Esophagus squamous epithelium (tissue), 5 donors: ENCODE results near the gene MCAM. TPM values are rescaled to one million over a fixed set of nuclear protein-coding genes. Genes with fewer than 3 reads are reported as not detected.
A peak's percentile ranks its signal among the peaks of the same experiment; 100 is the strongest.

Experiments used
- DNase-seq: peaks from one replicate; lab custom pipeline; 2025; lab: John Stamatoyannopoulos, UW
- H3K27ac ChIP-seq, 4 donors: fragments of 200-600 bp; sonication (generic); one replicate each; pipeline ENCODE4 v1.5.1; 2016 to 2019; ENCODE audit warnings: mild to moderate bottlenecking in 1 of 4
- H3K27me3 ChIP-seq, 4 donors: fragments of 200-600 bp; sonication (generic); 1 replicate in 3 of 4; 2 replicates in 1 of 4; pipeline versions ENCODE4 v1.5.1 to v1.6.0; 2017 to 2021; ENCODE audit warnings: antibody characterized with exemption in 1 of 4
- H3K36me3 ChIP-seq, 3 donors: fragments of 200-600 bp; sonication (generic); one replicate each; pipeline ENCODE4 v1.5.1; 2016 to 2019
- H3K4me1 ChIP-seq, 3 donors: fragments of 200-600 bp; sonication (generic); one replicate each; pipeline ENCODE4 v1.5.1; 2017 to 2019
- H3K4me3 ChIP-seq, 4 donors: fragments of 200-600 bp; sonication (generic); 1 replicate in 3 of 4; 2 replicates in 1 of 4; pipeline ENCODE4 v1.5.1; 2016 to 2019; ENCODE audit warnings: mild to moderate bottlenecking in 2 of 4, moderate library complexity in 1 of 4
- H3K9me3 ChIP-seq, 3 donors: fragments of 200-600 bp; sonication (generic); one replicate each; pipeline ENCODE4 v1.5.1; 2016 to 2019
- POLR2A ChIP-seq, 4 donors: fragments of 450-650 bp; IDR thresholded peaks; one replicate each; pipeline ENCODE4 v1.6.1; 2017; ENCODE audit warnings: antibody characterized with exemption in 4 of 4, mild to moderate bottlenecking in 4 of 4, moderate library complexity in 3 of 4
- WGBS, 2 donors: methylation state at CpG; one replicate each; pipeline ENCODE4 v1.1.5; 2018; 5-methylcytosine and 5-hydroxymethylcytosine counted together
- intact Hi-C: fragments of 100-400 bp; cut with DNase I; formaldehyde crosslinking; loops from one replicate; pipeline ENCODE4 v1.15.0; 2022
- total RNA-seq, 4 donors: library from RNA; depleted of rRNA; stranded (reverse); fragments of >200 nt; gene quantifications; one replicate each; pipeline ENCODE4 v1.1.0, GENCODE V29; 2016
- TF ChIP-seq, protein P1 (sequence below), 6 experiments: fragments of 450-650 bp in 4 of 6; fragments of 200-600 bp in 2 of 6; sonication (generic) in 2 of 6; IDR thresholded peaks; one replicate each; pipeline ENCODE4 v1.5.1; 2016 to 2019; ENCODE audit warnings: antibody characterized with exemption in 6 of 6, mild to moderate bottlenecking in 4 of 6, moderate library complexity in 4 of 6
- donor health status: DM: yes; HTN: yes; CAD: no.

MCAM gene
- total RNA-seq, 4 donors from 2014 or later, result 20.8 to 169 (median 80.9) TPM

DNA sequence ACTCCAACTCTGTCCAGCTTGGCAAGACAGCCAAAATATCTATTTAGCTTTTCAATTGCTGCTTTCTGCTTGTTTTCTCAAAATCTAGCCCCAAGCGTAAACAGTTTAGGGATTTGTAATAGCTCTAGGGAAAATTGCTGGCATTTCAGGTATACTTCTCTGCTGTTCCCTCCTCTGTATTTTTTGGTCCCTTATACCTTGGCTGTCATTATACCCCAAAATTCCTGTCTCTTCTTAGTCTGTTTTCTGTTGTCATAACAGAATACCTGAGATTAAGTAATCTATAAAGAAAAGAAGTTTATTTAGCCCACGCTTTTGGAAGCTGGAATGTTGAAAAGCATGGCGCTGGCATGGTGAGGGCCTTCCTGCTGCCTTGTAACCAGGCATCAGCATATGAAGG lies 23.5 kb downstream of the MCAM start:
- no peaks in the 10 kb centered on the region for H3K27me3 ChIP-seq
- H3K36me3 ChIP-seq, result peaks cover 0 to 78% (median 4%) of the 10 kb centered on the region in 3 donors
- TF ChIP-seq, protein P1, sequence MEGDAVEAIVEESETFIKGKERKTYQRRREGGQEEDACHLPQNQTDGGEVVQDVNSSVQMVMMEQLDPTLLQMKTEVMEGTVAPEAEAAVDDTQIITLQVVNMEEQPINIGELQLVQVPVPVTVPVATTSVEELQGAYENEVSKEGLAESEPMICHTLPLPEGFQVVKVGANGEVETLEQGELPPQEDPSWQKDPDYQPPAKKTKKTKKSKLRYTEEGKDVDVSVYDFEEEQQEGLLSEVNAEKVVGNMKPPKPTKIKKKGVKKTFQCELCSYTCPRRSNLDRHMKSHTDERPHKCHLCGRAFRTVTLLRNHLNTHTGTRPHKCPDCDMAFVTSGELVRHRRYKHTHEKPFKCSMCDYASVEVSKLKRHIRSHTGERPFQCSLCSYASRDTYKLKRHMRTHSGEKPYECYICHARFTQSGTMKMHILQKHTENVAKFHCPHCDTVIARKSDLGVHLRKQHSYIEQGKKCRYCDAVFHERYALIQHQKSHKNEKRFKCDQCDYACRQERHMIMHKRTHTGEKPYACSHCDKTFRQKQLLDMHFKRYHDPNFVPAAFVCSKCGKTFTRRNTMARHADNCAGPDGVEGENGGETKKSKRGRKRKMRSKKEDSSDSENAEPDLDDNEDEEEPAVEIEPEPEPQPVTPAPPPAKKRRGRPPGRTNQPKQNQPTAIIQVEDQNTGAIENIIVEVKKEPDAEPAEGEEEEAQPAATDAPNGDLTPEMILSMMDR (IDR thresholded peaks at IDR 0.05), result no peak
- no peak for TF ChIP-seq POLR2A (IDR thresholded peaks at IDR 0.05)
- no peak for DNase-seq
- no peak overlapping the region for H3K4me3 ChIP-seq
- no peak overlapping the region for H3K27ac ChIP-seq
- intact Hi-C loops, result loop anchor here (10.0 kb wide), 1 partner anchor 89 kb away; the partner anchor contains the start of gene CBL
- peaks cover 0 to 6% (median 0%) of the 10 kb centered on the region in 3 donors for H3K4me1 ChIP-seq
- WGBS, 2 donors, result 93 to 95% methylated on average over 3 of the region's 3 CpGs
- peaks cover 0 to 17% (median 8%) of the 10 kb centered on the region in 3 donors for H3K9me3 ChIP-seq

DNA sequence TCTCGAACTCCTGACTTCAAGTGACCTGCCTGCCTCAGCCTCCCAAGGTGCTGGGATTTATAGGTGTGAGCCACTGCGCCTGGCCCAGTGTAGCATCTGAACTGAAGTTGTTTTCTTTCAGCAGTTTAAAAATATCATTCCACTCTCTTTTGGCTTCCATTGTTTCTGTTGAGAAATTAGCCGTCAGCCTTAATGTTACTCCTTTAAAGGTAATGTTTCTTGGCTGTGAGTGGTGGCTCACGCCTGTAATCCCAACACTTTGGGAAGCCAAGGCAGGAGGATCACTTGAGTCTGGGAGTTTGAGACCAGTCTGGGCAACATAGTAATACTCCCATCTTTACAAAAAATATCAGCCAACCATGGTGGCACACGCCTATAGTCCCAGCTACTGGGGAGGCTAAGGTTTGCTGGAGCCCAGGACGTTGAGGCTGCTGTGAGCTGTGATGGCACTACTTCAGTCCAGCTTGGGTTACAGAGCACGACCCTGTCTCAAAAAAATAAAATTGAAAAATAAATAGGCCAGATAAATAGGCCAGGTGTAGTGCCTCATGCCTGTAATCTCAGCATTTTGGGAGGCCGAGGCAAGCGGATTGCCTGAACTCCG lies 25.9 kb downstream of the MCAM start:
- intact Hi-C loops, result loop anchor here (10.0 kb wide), 1 partner anchor 86 kb away; the partner anchor contains the start of gene CBL
- H3K4me1 ChIP-seq, result no peaks in the 10 kb centered on the region
- 96 to 99% methylated on average over 9 to 10 of the region's 10 CpGs for WGBS, 2 donors
- no peak overlapping the region for H3K27ac ChIP-seq
- TF ChIP-seq POLR2A (IDR thresholded peaks at IDR 0.05), result no peak
- TF ChIP-seq, protein P1 (IDR thresholded peaks at IDR 0.05), result no peak
- peaks cover 0 to 80% (median 0%) of the 10 kb centered on the region in 3 donors for H3K36me3 ChIP-seq
- peaks cover 0 to 17% (median 8%) of the 10 kb centered on the region in 3 donors for H3K9me3 ChIP-seq
- DNase-seq, result no peak
- no peak overlapping the region for H3K4me3 ChIP-seq
- H3K27me3 ChIP-seq, result no peaks in the 10 kb centered on the region

DNA sequence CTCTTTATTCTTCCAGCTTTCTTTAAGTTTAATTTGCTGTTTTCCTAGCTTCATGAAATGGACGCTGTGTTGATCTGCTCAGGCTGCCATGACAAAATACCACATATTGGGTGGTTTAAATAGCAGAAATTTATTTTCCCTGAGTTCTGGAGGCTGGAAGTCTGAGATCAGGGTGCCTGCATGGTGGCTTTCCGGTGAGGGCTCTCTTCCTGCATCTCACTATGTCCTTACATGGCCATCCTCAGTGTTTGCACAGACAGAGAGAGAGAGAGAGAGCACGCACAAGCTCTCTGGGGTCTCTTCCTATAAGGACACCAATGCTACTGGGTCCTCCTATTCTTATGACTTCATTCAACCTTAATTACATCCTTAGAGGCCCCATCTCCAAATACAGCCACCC lies 28.7 kb downstream of the MCAM start:
- 75 to 83% methylated on average over 3 of the region's 3 CpGs for WGBS, 2 donors
- H3K4me1 ChIP-seq, result peaks cover 0 to 9% (median 0%) of the 10 kb centered on the region in 3 donors
- H3K9me3 ChIP-seq, result peaks cover 0 to 17% (median 8%) of the 10 kb centered on the region in 3 donors
- TF ChIP-seq POLR2A (IDR thresholded peaks at IDR 0.05), result no peak
- TF ChIP-seq, protein P1 (IDR thresholded peaks at IDR 0.05), result no peak
- H3K4me3 ChIP-seq, result no peak overlapping the region
- H3K27me3 ChIP-seq, result no peaks in the 10 kb centered on the region
- intact Hi-C loops, result no loop called here
- H3K36me3 ChIP-seq, result peaks cover 8 to 80% (median 10%) of the 10 kb centered on the region in 3 donors
- H3K27ac ChIP-seq, result no peak overlapping the region
- DNase-seq, result no peak

DNA sequence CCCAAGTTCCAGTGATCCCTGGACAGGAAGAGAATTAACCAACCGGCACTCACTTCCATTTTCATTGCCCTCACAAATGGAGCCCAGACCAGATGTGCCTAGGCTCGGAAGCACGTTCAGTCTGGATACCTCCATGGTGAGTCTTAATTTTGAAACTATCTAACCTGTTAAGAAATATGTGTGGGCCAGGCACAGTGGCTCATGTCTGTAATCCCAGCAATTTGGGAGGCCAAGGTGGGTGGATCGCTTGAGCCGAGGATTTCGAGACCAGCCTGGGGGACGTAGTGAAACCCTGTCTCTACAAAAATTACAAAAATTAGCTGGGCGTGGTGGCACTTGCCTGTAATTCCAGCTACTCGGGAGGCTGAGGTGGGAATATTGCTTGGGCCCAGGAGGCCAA lies 31.5 kb downstream of the MCAM start:
- intact Hi-C loops, result no loop called here
- Histone ChIP-seq H3K4me3 (no peak overlapping the region), H3K9me3 (peaks cover 0 to 6% (median 0%) of the 10 kb centered on the region in 3 donors), H3K27ac (no peak overlapping the region), H3K36me3 (peaks cover 8 to 65% (median 10%) of the 10 kb centered on the region in 3 donors), H3K4me1 (peaks cover 0 to 9% (median 0%) of the 10 kb centered on the region in 3 donors), H3K27me3 (no peaks in the 10 kb centered on the region)
- TF ChIP-seq POLR2A (IDR thresholded peaks at IDR 0.05), result no peak
- TF ChIP-seq, protein P1 (IDR thresholded peaks at IDR 0.05), result no peak
- WGBS, 2 donors, result 94% methylated on average over 6 to 9 of the region's 9 CpGs
- DNase-seq, result no peak

DNA sequence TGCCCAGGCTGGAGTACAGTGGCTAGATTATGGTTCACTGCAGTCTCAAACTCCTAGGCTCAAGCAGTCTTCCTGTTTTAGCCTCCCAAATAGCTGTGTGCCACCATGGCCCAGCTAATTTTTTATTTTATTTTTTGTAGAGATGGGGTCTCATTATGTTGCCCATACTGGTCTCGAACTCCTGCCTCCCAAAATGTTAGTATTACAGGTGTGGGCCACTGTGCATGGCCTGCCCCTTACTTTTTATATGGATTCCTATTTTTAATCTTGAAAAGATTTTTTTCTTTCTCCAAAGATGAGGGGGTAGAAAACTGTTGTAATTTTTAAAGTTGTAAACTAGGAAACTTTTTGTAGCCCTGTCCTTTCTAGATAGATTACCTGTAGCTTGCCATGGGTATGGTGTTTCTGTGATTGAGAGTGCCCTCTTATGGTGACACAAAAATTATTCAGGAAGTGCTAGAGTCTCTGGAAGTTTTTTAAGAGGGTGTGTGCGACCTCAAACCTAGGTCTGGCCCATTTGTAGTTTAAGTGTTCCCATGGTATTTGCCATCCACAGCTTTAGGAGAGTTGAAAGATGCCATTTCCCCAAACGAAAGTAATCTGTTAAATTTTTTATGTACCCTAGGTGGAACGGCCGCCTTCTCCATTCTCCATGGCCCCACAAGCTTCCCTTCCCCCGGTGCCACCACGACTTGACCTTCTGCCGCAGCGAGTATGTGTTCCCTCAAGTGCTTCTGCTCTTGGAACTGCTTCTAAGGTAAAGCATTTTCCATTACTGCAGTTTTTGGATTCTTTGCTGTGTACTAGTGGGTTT lies 32.4 kb downstream of the MCAM start:
- intact Hi-C loops, result no loop called here
- TF ChIP-seq, protein P1 (IDR thresholded peaks at IDR 0.05), result peak in 5 of 6 experiments; percentile 33 to 47 (median 36)
- no peak for TF ChIP-seq POLR2A (IDR thresholded peaks at IDR 0.05)
- DNase-seq, result no peak
- Histone ChIP-seq H3K27ac (no peak overlapping the region), H3K4me3 (no peak overlapping the region), H3K27me3 (no peaks in the 10 kb centered on the region), H3K4me1 (peaks cover 0 to 9% (median 0%) of the 10 kb centered on the region in 3 donors), H3K36me3 (peaks cover 8 to 64% (median 10%) of the 10 kb centered on the region in 3 donors), H3K9me3 (no peaks in the 10 kb centered on the region)
- WGBS, 2 donors, result 66 to 74% methylated on average over 9 of the region's 9 CpGs
